ENCODE results near the gene DRAM2.

The DRAM2 gene

GRCh38 chr1:111157431-111157830 lies 17.5 kb upstream of the DRAM2 start:
- H3K4me3 ChIP-seq (ENCODE audit: low read length): no peak overlapping the region
- no peak for TF ChIP-seq CTCF (conservative IDR thresholded peaks at IDR 0.05; ENCODE audit: low read depth, low read length)
- DNase-seq (ENCODE audit: low read depth): no peak

GRCh38 chr1:111154021-111154999 lies 14.4 kb upstream of the DRAM2 start:
- no peak for DNase-seq (ENCODE audit: low read depth)
- no peak overlapping the region for H3K4me3 ChIP-seq (ENCODE audit: low read length)
- TF ChIP-seq CTCF (conservative IDR thresholded peaks at IDR 0.05; ENCODE audit: low read depth, low read length): no peak

- no peak overlapping the region for H3K4me3 ChIP-seq (ENCODE audit: low read length)
- TF ChIP-seq CTCF (conservative IDR thresholded peaks at IDR 0.05; ENCODE audit: low read depth, low read length): no peak
- no peak for DNase-seq (ENCODE audit: low read depth)
Measured at GRCh38 chr1:111151838-111152237, 11.9 kb upstream of the DRAM2 start.

- TF ChIP-seq CTCF (conservative IDR thresholded peaks at IDR 0.05; ENCODE audit: low read depth, low read length): no peak
- no peak overlapping the region for H3K4me3 ChIP-seq (ENCODE audit: low read length)
- no peak for DNase-seq (ENCODE audit: low read depth)
Measured at GRCh38 chr1:111148376-111148881, 8.5 kb upstream of the DRAM2 start.

- DNase-seq (ENCODE audit: low read depth): no peak
- no peak for TF ChIP-seq CTCF (conservative IDR thresholded peaks at IDR 0.05; ENCODE audit: low read depth, low read length)
- H3K4me3 ChIP-seq (ENCODE audit: low read length): no peak overlapping the region
Measured at GRCh38 chr1:111147948-111148347, 8.1 kb upstream of the DRAM2 start.

- H3K4me3 ChIP-seq (ENCODE audit: low read length): no peak overlapping the region
- DNase-seq (ENCODE audit: low read depth): no peak
- no peak for TF ChIP-seq CTCF (conservative IDR thresholded peaks at IDR 0.05; ENCODE audit: low read depth, low read length)
Measured at GRCh38 chr1:111145963-111146768, 6.3 kb upstream of the DRAM2 start.

Data from retinal pigment epithelial cell (primary cell).